Measurements from ENCODE around the gene WDFY2. TPM values are rescaled to one million over a fixed set of nuclear protein-coding genes. Genes with fewer than 3 reads are reported as not detected.
A peak's percentile ranks its signal among the peaks of the same experiment; 100 is the strongest.

WDFY2 gene
- total RNA-seq, 1 donor = 11.9 TPM

DNA sequence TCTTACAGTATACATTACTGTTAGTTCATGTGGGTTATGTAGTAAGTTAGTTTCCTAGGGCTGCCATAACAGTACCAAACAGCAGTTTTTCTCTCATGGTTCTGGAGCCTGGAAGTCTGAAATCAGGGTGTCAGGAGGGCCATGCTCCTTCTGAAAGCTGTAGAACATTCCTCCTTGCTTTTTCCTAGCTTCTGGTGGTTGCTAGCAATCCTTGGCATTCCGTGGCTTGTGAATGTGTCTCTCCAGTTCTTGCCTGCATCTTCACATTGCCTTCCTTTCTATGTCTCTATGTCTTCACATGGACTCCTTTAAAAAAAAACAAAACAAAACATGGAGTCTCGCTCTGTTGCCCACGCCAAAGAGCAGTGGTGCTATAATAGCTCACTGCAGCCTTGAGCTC, 95.4 kb downstream of the WDFY2 start:
- TF ChIP-seq, protein P1, sequence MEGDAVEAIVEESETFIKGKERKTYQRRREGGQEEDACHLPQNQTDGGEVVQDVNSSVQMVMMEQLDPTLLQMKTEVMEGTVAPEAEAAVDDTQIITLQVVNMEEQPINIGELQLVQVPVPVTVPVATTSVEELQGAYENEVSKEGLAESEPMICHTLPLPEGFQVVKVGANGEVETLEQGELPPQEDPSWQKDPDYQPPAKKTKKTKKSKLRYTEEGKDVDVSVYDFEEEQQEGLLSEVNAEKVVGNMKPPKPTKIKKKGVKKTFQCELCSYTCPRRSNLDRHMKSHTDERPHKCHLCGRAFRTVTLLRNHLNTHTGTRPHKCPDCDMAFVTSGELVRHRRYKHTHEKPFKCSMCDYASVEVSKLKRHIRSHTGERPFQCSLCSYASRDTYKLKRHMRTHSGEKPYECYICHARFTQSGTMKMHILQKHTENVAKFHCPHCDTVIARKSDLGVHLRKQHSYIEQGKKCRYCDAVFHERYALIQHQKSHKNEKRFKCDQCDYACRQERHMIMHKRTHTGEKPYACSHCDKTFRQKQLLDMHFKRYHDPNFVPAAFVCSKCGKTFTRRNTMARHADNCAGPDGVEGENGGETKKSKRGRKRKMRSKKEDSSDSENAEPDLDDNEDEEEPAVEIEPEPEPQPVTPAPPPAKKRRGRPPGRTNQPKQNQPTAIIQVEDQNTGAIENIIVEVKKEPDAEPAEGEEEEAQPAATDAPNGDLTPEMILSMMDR (IDR thresholded peaks at IDR 0.05; ENCODE audit: extremely low read depth, low read depth, low read length) = no peak
- H2AFZ ChIP-seq (ENCODE audit: low read length) = no peak overlapping the region
- H3K4me2 ChIP-seq (ENCODE audit: insufficient read depth, low read length) = no peak overlapping the region
- H3K9me3 ChIP-seq (ENCODE audit: low read depth, low read length) = no peaks in the 10 kb centered on the region
- H3K27me3 ChIP-seq (ENCODE audit: insufficient read depth, low read length) = no peaks in the 10 kb centered on the region
- no peaks in the 10 kb centered on the region for H3K36me3 ChIP-seq (ENCODE audit: insufficient read depth, low read length)
- no peak overlapping the region for H3K4me3 ChIP-seq (ENCODE audit: insufficient read depth, low read length)
- DNase-seq (ENCODE audit: insufficient read length, low spot score, missing footprints) = no peak
- H3K4me1 ChIP-seq (ENCODE audit: insufficient read depth, low read length) = peaks cover 40% of the 10 kb centered on the region
- peaks cover 79% of the 10 kb centered on the region for H3K79me2 ChIP-seq (ENCODE audit: insufficient read depth, low read length)
- no peaks in the 10 kb centered on the region for H4K20me1 ChIP-seq (ENCODE audit: insufficient read depth, low read length)
- peak overlapping the region; percentile 84 for H3K27ac ChIP-seq (ENCODE audit: low read depth, low read length)

DNA sequence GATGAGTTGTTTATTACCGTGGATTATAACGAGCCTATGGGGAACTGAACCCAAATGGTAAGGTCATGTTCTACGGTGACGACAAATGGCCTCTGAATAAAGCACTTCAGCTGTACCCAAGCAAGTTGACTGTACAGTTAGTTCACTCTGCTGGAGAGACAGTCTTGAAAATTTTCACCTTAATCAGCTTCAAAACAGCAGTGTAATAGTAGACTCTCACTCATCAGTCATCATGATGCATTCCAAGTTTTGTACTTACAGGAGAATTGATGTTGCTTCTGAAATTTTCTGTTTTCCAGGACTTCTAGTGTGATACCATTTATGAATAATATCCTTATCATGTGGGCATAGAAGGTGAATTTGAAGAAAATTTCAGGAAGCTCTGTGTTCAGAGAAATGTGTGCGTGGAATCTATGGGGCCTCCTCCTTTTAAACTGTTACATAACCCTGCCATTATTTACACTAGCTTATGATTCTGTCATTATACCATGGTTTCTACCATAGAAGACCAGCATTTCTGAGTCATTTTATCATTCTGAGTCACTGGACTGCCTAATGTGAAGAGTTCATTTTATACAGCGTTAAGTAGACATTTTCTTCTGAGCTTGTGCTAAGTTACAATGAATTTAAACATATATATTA, 96.9 kb downstream of the WDFY2 start:
- Histone ChIP-seq H3K4me1 (ENCODE audit: insufficient read depth, low read length) (peaks cover 40% of the 10 kb centered on the region), H3K9me3 (ENCODE audit: low read depth, low read length) (no peaks in the 10 kb centered on the region), H4K20me1 (ENCODE audit: insufficient read depth, low read length) (no peaks in the 10 kb centered on the region), H3K4me2 (ENCODE audit: insufficient read depth, low read length) (peak overlapping the region; percentile 59), H3K27ac (ENCODE audit: low read depth, low read length) (peak overlapping the region; percentile 84), H3K4me3 (ENCODE audit: insufficient read depth, low read length) (peak overlapping the region; percentile 11), H3K79me2 (ENCODE audit: insufficient read depth, low read length) (peaks cover 79% of the 10 kb centered on the region), H3K27me3 (ENCODE audit: insufficient read depth, low read length) (no peaks in the 10 kb centered on the region), H3K36me3 (ENCODE audit: insufficient read depth, low read length) (no peaks in the 10 kb centered on the region), H2AFZ (ENCODE audit: low read length) (no peak overlapping the region)
- TF ChIP-seq, protein P1 (IDR thresholded peaks at IDR 0.05; ENCODE audit: extremely low read depth, low read depth, low read length) = no peak
- DNase-seq (ENCODE audit: insufficient read length, low spot score, missing footprints) = no peak

DNA sequence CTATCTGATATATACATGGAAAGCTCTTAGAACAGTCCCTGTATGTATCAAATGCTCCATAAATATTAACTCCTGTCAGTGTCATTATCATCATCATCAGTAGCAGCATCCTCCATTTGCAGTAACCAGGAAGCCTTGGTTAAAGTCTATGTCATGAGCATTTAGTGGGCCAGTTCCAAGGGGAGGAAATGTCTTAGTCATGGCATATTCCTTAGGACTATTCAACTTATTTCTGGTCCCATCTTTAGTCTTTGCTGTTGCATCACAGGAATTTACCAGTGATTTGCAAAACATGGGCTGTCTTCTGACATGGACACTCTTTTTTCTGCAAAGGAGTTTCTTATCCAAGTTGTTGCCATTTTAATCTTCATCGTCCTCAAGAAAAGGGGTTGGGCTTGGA, 98.4 kb downstream of the WDFY2 start:
- Histone ChIP-seq H3K79me2 (ENCODE audit: insufficient read depth, low read length) (peaks cover 77% of the 10 kb centered on the region), H3K4me2 (ENCODE audit: insufficient read depth, low read length) (no peak overlapping the region), H3K4me3 (ENCODE audit: insufficient read depth, low read length) (no peak overlapping the region), H3K27me3 (ENCODE audit: insufficient read depth, low read length) (no peaks in the 10 kb centered on the region), H2AFZ (ENCODE audit: low read length) (no peak overlapping the region), H3K9me3 (ENCODE audit: low read depth, low read length) (no peaks in the 10 kb centered on the region), H4K20me1 (ENCODE audit: insufficient read depth, low read length) (peaks cover 1% of the 10 kb centered on the region), H3K36me3 (ENCODE audit: insufficient read depth, low read length) (no peaks in the 10 kb centered on the region), H3K27ac (ENCODE audit: low read depth, low read length) (no peak overlapping the region), H3K4me1 (ENCODE audit: insufficient read depth, low read length) (peaks cover 40% of the 10 kb centered on the region)
- DNase-seq (ENCODE audit: insufficient read length, low spot score, missing footprints) = no peak
- TF ChIP-seq, protein P1 (IDR thresholded peaks at IDR 0.05; ENCODE audit: extremely low read depth, low read depth, low read length) = no peak

DNA sequence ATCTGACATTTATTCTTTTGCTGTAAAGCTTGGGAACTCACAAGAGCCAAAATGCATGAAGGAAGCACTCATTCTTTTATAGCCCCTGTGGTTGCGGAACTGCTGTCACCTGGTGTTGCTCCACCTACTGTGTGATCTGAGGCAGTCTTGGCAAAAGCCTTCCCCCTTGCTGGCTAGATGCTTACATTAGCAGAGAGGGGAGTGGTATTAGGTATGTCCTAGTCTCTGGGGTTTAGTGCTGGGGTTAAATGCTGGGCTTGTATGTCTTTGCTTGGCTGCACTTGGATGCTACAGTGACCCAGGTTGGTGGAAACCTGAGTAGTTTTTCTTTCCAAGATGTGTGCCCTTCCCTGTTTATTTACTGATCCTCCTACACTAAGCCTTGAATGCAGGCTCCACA, 99.3 kb downstream of the WDFY2 start:
- Histone ChIP-seq H3K27me3 (ENCODE audit: insufficient read depth, low read length) (no peaks in the 10 kb centered on the region), H3K4me1 (ENCODE audit: insufficient read depth, low read length) (peaks cover 40% of the 10 kb centered on the region), H4K20me1 (ENCODE audit: insufficient read depth, low read length) (peaks cover 6% of the 10 kb centered on the region), H3K4me3 (ENCODE audit: insufficient read depth, low read length) (no peak overlapping the region), H2AFZ (ENCODE audit: low read length) (no peak overlapping the region), H3K9me3 (ENCODE audit: low read depth, low read length) (no peaks in the 10 kb centered on the region), H3K36me3 (ENCODE audit: insufficient read depth, low read length) (no peaks in the 10 kb centered on the region), H3K79me2 (ENCODE audit: insufficient read depth, low read length) (peaks cover 81% of the 10 kb centered on the region), H3K4me2 (ENCODE audit: insufficient read depth, low read length) (no peak overlapping the region), H3K27ac (ENCODE audit: low read depth, low read length) (no peak overlapping the region)
- DNase-seq (ENCODE audit: insufficient read length, low spot score, missing footprints) = no peak
- TF ChIP-seq, protein P1 (IDR thresholded peaks at IDR 0.05; ENCODE audit: extremely low read depth, low read depth, low read length) = no peak
